H9 (cell line): ENCODE data around the gene LDLRAD4. TPM values are rescaled to one million over a fixed set of nuclear protein-coding genes. Genes with fewer than 3 reads are reported as not detected.
A peak's percentile ranks its signal among the peaks of the same experiment; 100 is the strongest.

Experiments
- DNase-seq: peaks from one replicate; pipeline ENCODE4 v3.0.0-alpha.2; 2017
- H2AFZ ChIP-seq: one replicate; pipeline ENCODE4 v1.6.1; 2013; ENCODE audit warnings: mild to moderate bottlenecking, low read length, control low read depth, moderate library complexity
- H2AK5ac ChIP-seq: 2 replicates; pipeline ENCODE4 v1.6.1; 2013; ENCODE audit warnings: low read length, control low read depth, mixed read lengths; ENCODE audit not compliant: insufficient read length
- H2BK120ac ChIP-seq: one replicate; pipeline ENCODE4 v1.6.1; 2013; ENCODE audit warnings: low read depth, mild to moderate bottlenecking, low read length, control low read depth, inconsistent platforms; ENCODE audit not compliant: poor library complexity, severe bottlenecking
- H2BK12ac ChIP-seq: 2 replicates; pipeline ENCODE4 v1.6.1; 2013; ENCODE audit warnings: low read length, control low read depth, mixed read lengths, low read depth; ENCODE audit not compliant: insufficient read length
- H2BK15ac ChIP-seq: 2 replicates; pipeline ENCODE4 v1.6.1; 2013; ENCODE audit warnings: low read depth, low read length, control low read depth
- H2BK20ac ChIP-seq: one replicate; pipeline ENCODE4 v1.6.1; 2013; ENCODE audit warnings: low read depth, mild to moderate bottlenecking, low read length, control low read depth, inconsistent platforms; ENCODE audit not compliant: poor library complexity, severe bottlenecking
- H2BK5ac ChIP-seq: 2 replicates; pipeline ENCODE4 v1.6.1; 2013; ENCODE audit warnings: low read length, control low read depth, mixed read lengths; ENCODE audit not compliant: insufficient read length
- H3K14ac ChIP-seq: 2 replicates; pipeline ENCODE4 v1.6.1; 2013; ENCODE audit warnings: low read length, control low read depth; ENCODE audit not compliant: insufficient read depth
- H3K18ac ChIP-seq: 2 replicates; pipeline ENCODE4 v1.6.1; 2013; ENCODE audit warnings: low read depth, mild to moderate bottlenecking, mixed read lengths, low read length, control low read depth; ENCODE audit not compliant: insufficient read length
- H3K23ac ChIP-seq: 2 replicates; pipeline ENCODE4 v1.6.1; 2013; ENCODE audit warnings: low read length, control low read depth, mixed read lengths, low read depth; ENCODE audit not compliant: insufficient read length
- H3K23me2 ChIP-seq: 2 replicates; pipeline ENCODE4 v1.6.1; 2013; ENCODE audit warnings: low read depth, mild to moderate bottlenecking, mixed read lengths, low read length, control low read depth; ENCODE audit not compliant: insufficient read length, poor library complexity, severe bottlenecking
- H3K27ac ChIP-seq: 2 replicates; pipeline ENCODE4 v1.5.1; 2013; ENCODE audit warnings: low read length, control low read depth, mixed read lengths, low read depth; ENCODE audit not compliant: insufficient read length
- H3K27me3 ChIP-seq: 2 replicates; pipeline ENCODE4 v1.6.1; 2013; ENCODE audit warnings: low read length, control low read depth, inconsistent platforms; ENCODE audit not compliant: insufficient read depth
- H3K4ac ChIP-seq: 2 replicates; pipeline ENCODE4 v1.6.1; 2013; ENCODE audit warnings: low read depth, mild to moderate bottlenecking, control low read depth, inconsistent platforms, low read length, moderate library complexity
- H3K4me1 ChIP-seq: 2 replicates; pipeline ENCODE4 v1.6.1; 2013; ENCODE audit warnings: low read length, control low read depth, inconsistent platforms; ENCODE audit not compliant: insufficient read depth
- H3K4me2 ChIP-seq: 2 replicates; pipeline ENCODE4 v1.6.1; 2013; ENCODE audit warnings: low read length, control low read depth, mixed read lengths; ENCODE audit not compliant: insufficient read length, insufficient read depth
- H3K56ac ChIP-seq: 2 replicates; pipeline ENCODE4 v1.6.1; 2013; ENCODE audit warnings: low read depth, mild to moderate bottlenecking, mixed read lengths, low read length, control low read depth; ENCODE audit not compliant: insufficient read length
- H3K79me1 ChIP-seq: 2 replicates; pipeline ENCODE4 v1.6.1; 2013; ENCODE audit warnings: low read depth, mild to moderate bottlenecking, moderate library complexity, low read length, control low read depth, inconsistent platforms; ENCODE audit not compliant: insufficient read depth, poor library complexity, severe bottlenecking
- H3K79me2 ChIP-seq: 2 replicates; pipeline ENCODE4 v1.6.1; 2013; ENCODE audit warnings: low read length, control low read depth, inconsistent platforms; ENCODE audit not compliant: insufficient read depth
- H3K9ac ChIP-seq: 2 replicates; pipeline ENCODE4 v1.6.1; 2013; ENCODE audit warnings: low read length, control low read depth, mixed read lengths; ENCODE audit not compliant: insufficient read length; ENCODE audit errors: extremely low read depth
- H3K9me3 ChIP-seq: one replicate; pipeline ENCODE4 v1.6.1; 2013; ENCODE audit warnings: low read depth, low read length, inconsistent platforms; ENCODE audit not compliant: control insufficient read depth
- H3T11ph ChIP-seq: one replicate; pipeline ENCODE4 v1.6.1; 2013; ENCODE audit warnings: mild to moderate bottlenecking, low read length, control low read depth, inconsistent platforms
- H4K20me1 ChIP-seq: one replicate; pipeline ENCODE4 v1.6.1; 2013; ENCODE audit not compliant: control insufficient read depth, insufficient read length, insufficient read depth
- H4K5ac ChIP-seq: 2 replicates; pipeline ENCODE4 v1.6.1; 2013; ENCODE audit warnings: low read depth, mild to moderate bottlenecking, mixed read lengths, low read length, control low read depth; ENCODE audit not compliant: insufficient read length
- H4K8ac ChIP-seq: replicated peaks from 2 replicates; pipeline ENCODE4 v1.6.1; 2013; ENCODE audit warnings: low read length, control low read depth, mixed read lengths, low read depth; ENCODE audit not compliant: insufficient read length
- H4K91ac ChIP-seq: 2 replicates; pipeline ENCODE4 v1.6.1; 2013; ENCODE audit warnings: low read depth, mild to moderate bottlenecking, moderate library complexity, mixed read lengths, low read length, control low read depth; ENCODE audit not compliant: insufficient read length
- H3K27ac Mint-ChIP-seq, 3 experiments: 2 replicates in 2 of 3; 3 replicates in 1 of 3; pipeline ENCODE4 v1.8.0; 2020 to 2021; ENCODE audit warnings: mixed read lengths in 3 of 3, mild to moderate bottlenecking in 1 of 3, moderate library complexity in 1 of 3
- H3K27me3 Mint-ChIP-seq: 2 replicates; pipeline ENCODE4 v1.8.0; 2021; ENCODE audit warnings: low read depth, mild to moderate bottlenecking, moderate library complexity, mixed read lengths
- H3K36me3 Mint-ChIP-seq, 3 experiments: 2 replicates in 2 of 3; 3 replicates in 1 of 3; pipeline ENCODE4 v1.8.0; 2020 to 2021; ENCODE audit warnings: low read depth in 3 of 3, mixed read lengths in 3 of 3; ENCODE audit not compliant: insufficient read depth in 1 of 3
- H3K4me1 Mint-ChIP-seq, 2 experiments: 2 replicates each; pipeline ENCODE4 v1.8.0; 2020; ENCODE audit warnings: mixed read lengths in 2 of 2
- H3K4me3 Mint-ChIP-seq, 2 experiments: 2 replicates in 1 of 2; 3 replicates in 1 of 2; pipeline ENCODE4 v1.8.0; 2020 to 2021; ENCODE audit warnings: mild to moderate bottlenecking in 2 of 2, mixed read lengths in 2 of 2, moderate library complexity in 1 of 2
- H3K9me3 Mint-ChIP-seq, 2 experiments: 2 replicates in 1 of 2; 3 replicates in 1 of 2; pipeline ENCODE4 v1.8.0; 2020; ENCODE audit warnings: mild to moderate bottlenecking in 2 of 2, mixed read lengths in 2 of 2, moderate library complexity in 1 of 2
- WGBS: extraction: QIAGEN DNeasy Blood & Tissue Kit; methylation state at CpG from one replicate; pipeline ENCODE4 v1.1.7; 2013; ENCODE audit warnings: missing lambda C conversion rate, low lambda C conversion rate, mixed read lengths; ENCODE audit not compliant: insufficient read length; ENCODE audit errors: extremely low coverage; 5-methylcytosine and 5-hydroxymethylcytosine counted together
- total RNA-seq: library from RNA; stranded (reverse); gene quantifications from 2 replicates; pipeline ENCODE4 v1.2.1, GENCODE V29; 2021
- TF ChIP-seq, protein P1 (sequence below): fragments of 200-600 bp; sonication (generic); conservative IDR thresholded peaks from 3 replicates; pipeline ENCODE4 v1.8.0; 2021; ENCODE audit warnings: antibody characterized with exemption, mild to moderate bottlenecking

Gene LDLRAD4
- total RNA-seq, 1 experiment from 2014 or later, result 3.9 TPM

DNA sequence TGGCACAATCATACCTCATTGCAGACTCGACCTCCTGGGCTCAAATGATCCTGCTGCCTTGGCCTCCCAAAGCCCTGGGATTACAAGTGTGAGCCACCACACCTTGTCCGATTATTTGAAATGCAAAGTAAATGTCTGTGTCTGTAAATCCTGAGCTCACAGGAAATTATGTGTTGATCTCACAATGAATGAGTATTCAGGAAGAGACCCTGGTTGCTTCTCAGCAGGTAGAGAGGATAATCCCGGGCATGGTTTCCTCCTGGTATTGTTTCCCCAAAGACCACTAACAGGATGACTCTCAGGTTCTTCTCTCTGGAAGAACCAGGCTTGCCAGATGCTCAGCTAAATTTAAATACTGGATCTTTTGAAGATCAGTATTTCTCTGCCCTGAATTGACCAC, 147.6 kb downstream of the LDLRAD4 start:
- Histone ChIP-seq H2BK5ac (no peak overlapping the region), H3K4me2 (no peak overlapping the region), H2BK15ac (no peak overlapping the region), H4K8ac (no peak overlapping the region), H3K56ac (no peak overlapping the region), H4K5ac (no peak overlapping the region), H2BK120ac (no peak overlapping the region), H3K14ac (no peak overlapping the region), H3K4ac (no peak overlapping the region), H3K79me2 (no peaks in the 10 kb centered on the region), H2AK5ac (no peak overlapping the region), H3K27me3 (no peaks in the 10 kb centered on the region), H3K18ac (no peak overlapping the region), H3K27ac (no peak overlapping the region), H2BK20ac (no peak overlapping the region), H2BK12ac (no peak overlapping the region), H3K23me2 (no peaks in the 10 kb centered on the region), H3K9ac (no peak overlapping the region), H3K23ac (no peak overlapping the region), H2AFZ (no peak overlapping the region), H3K4me1 (peaks cover 5% of the 10 kb centered on the region; the same call in 1 of the 2 replicates), H3K9me3 (no peaks in the 10 kb centered on the region), H4K91ac (no peak overlapping the region), H3T11ph (no peak overlapping the region), H3K79me1 (no peaks in the 10 kb centered on the region), H4K20me1 (no peaks in the 10 kb centered on the region)
- Mint-ChIP-seq H3K9me3 (no peaks in the 10 kb centered on the region), H3K27ac (peak overlapping the region in 1 of 3 experiments; percentile 26; a peak in 1 of 7 replicates), H3K4me1 (peaks cover 20 to 26% of the 10 kb centered on the region in 2 experiments), H3K36me3 (no peaks in the 10 kb centered on the region; a peak in 1 of 7 replicates), H3K27me3 (peaks cover 22% of the 10 kb centered on the region), H3K4me3 (peak overlapping the region in 1 of 2 experiments; percentile 30; a peak in 1 of 5 replicates)
- WGBS, result no CpG with 5 or more reads among the region's 3 CpGs
- TF ChIP-seq, protein P1, sequence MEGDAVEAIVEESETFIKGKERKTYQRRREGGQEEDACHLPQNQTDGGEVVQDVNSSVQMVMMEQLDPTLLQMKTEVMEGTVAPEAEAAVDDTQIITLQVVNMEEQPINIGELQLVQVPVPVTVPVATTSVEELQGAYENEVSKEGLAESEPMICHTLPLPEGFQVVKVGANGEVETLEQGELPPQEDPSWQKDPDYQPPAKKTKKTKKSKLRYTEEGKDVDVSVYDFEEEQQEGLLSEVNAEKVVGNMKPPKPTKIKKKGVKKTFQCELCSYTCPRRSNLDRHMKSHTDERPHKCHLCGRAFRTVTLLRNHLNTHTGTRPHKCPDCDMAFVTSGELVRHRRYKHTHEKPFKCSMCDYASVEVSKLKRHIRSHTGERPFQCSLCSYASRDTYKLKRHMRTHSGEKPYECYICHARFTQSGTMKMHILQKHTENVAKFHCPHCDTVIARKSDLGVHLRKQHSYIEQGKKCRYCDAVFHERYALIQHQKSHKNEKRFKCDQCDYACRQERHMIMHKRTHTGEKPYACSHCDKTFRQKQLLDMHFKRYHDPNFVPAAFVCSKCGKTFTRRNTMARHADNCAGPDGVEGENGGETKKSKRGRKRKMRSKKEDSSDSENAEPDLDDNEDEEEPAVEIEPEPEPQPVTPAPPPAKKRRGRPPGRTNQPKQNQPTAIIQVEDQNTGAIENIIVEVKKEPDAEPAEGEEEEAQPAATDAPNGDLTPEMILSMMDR, result no peak
- no peak for DNase-seq
